Mesenchymal stem cell (in vitro differentiated cells and primary cell): ENCODE results near the gene ZNF562.
A peak's percentile ranks its signal among the peaks of the same experiment; 100 is the strongest.

Source experiments
- DNase-seq: peaks from one replicate; pipeline ENCODE4 v3.0.0-alpha.2; 2013
- H2AFZ ChIP-seq: one replicate; pipeline ENCODE4 v1.6.1; 2013; ENCODE audit warnings: low read depth, mild to moderate bottlenecking, control low read depth, inconsistent platforms, low read length, moderate library complexity
- H2AK5ac ChIP-seq: 2 replicates; pipeline ENCODE4 v1.6.1; 2013; ENCODE audit warnings: low read length, moderate library complexity, mild to moderate bottlenecking, inconsistent platforms; ENCODE audit not compliant: severe bottlenecking
- H2BK120ac ChIP-seq: one replicate; pipeline ENCODE4 v1.6.1; 2013; ENCODE audit warnings: low read depth, mild to moderate bottlenecking, inconsistent platforms, low read length, moderate library complexity
- H2BK12ac ChIP-seq, 2 experiments: one replicate each; pipeline ENCODE4 v1.6.1; 2013; ENCODE audit warnings: inconsistent platforms in 2 of 2, low read length in 2 of 2, mild to moderate bottlenecking in 2 of 2, moderate library complexity in 2 of 2, control low read depth in 1 of 2
- H2BK15ac ChIP-seq: one replicate; pipeline ENCODE4 v1.6.1; 2013; ENCODE audit warnings: mild to moderate bottlenecking, low read depth, inconsistent platforms; ENCODE audit not compliant: poor library complexity, severe bottlenecking
- H2BK5ac ChIP-seq: 2 replicates; pipeline ENCODE4 v1.6.1; 2013; ENCODE audit warnings: low read depth, mild to moderate bottlenecking, low read length, control low read depth, inconsistent platforms; ENCODE audit not compliant: poor library complexity, severe bottlenecking
- H3K14ac ChIP-seq, 2 experiments: one replicate each; pipeline ENCODE4 v1.6.1; 2013; ENCODE audit warnings: inconsistent platforms in 2 of 2, low read length in 2 of 2, control low read depth in 1 of 2, mild to moderate bottlenecking in 1 of 2, moderate library complexity in 1 of 2
- H3K18ac ChIP-seq, 2 experiments: one replicate each; pipeline ENCODE4 v1.6.1; 2013; ENCODE audit warnings: inconsistent platforms in 2 of 2, low read length in 2 of 2, control low read depth in 1 of 2, low read depth in 1 of 2, mild to moderate bottlenecking in 1 of 2
- H3K23ac ChIP-seq, 2 experiments: one replicate each; pipeline ENCODE4 v1.6.1; 2013; ENCODE audit warnings: inconsistent platforms in 2 of 2, low read length in 2 of 2, mild to moderate bottlenecking in 2 of 2, moderate library complexity in 2 of 2, control low read depth in 1 of 2
- H3K27ac ChIP-seq: 2 replicates; pipeline ENCODE4 v1.5.1; 2013; ENCODE audit warnings: mild to moderate bottlenecking, moderate library complexity, low read length, control low read depth, inconsistent platforms; ENCODE audit not compliant: poor library complexity, severe bottlenecking
- H3K27me3 ChIP-seq, 2 experiments: 2 replicates each; pipeline versions ENCODE4 v1.6.1 to v1.7.0; 2013; ENCODE audit warnings: low read length in 2 of 2, mild to moderate bottlenecking in 2 of 2, moderate library complexity in 2 of 2, control low read depth in 1 of 2, inconsistent platforms in 1 of 2; ENCODE audit not compliant: control insufficient read depth in 1 of 2, insufficient read depth in 1 of 2
- H3K36me3 ChIP-seq, 2 experiments: 2 replicates each; pipeline versions ENCODE4 v1.6.1 to v1.7.0; 2013; ENCODE audit warnings: low read length in 2 of 2, control low read depth in 1 of 2, inconsistent platforms in 1 of 2, low read depth in 1 of 2, mild to moderate bottlenecking in 1 of 2; ENCODE audit not compliant: insufficient read depth in 2 of 2, control insufficient read depth in 1 of 2
- H3K4ac ChIP-seq, 2 experiments: one replicate each; pipeline ENCODE4 v1.6.1; 2013; ENCODE audit warnings: inconsistent platforms in 2 of 2, low read length in 2 of 2, mild to moderate bottlenecking in 2 of 2, moderate library complexity in 2 of 2, control low read depth in 1 of 2, low read depth in 1 of 2
- H3K4me1 ChIP-seq: 2 replicates; pipeline ENCODE4 v1.6.1; 2013; ENCODE audit warnings: low read depth, low read length, control low read depth; ENCODE audit not compliant: control insufficient read depth, insufficient read depth
- H3K4me2 ChIP-seq: 2 replicates; pipeline ENCODE4 v1.6.1; 2013; ENCODE audit warnings: low read length, mild to moderate bottlenecking, inconsistent platforms; ENCODE audit not compliant: poor library complexity, severe bottlenecking
- H3K4me3 ChIP-seq, 2 experiments: 2 replicates each; pipeline versions ENCODE4 v1.5.1 to v1.7.0; 2013; ENCODE audit warnings: low read length in 2 of 2, mild to moderate bottlenecking in 2 of 2, control low read depth in 1 of 2, low read depth in 1 of 2; ENCODE audit not compliant: insufficient read depth in 1 of 2
- H3K79me1 ChIP-seq: replicated peaks from 2 replicates; pipeline ENCODE4 v1.6.1; 2013; ENCODE audit warnings: mild to moderate bottlenecking, control low read depth, low read length, inconsistent platforms; ENCODE audit not compliant: poor library complexity, severe bottlenecking
- H3K9ac ChIP-seq: 2 replicates; pipeline ENCODE4 v1.7.0; 2013; ENCODE audit warnings: mild to moderate bottlenecking, low read length, moderate library complexity
- H3K9me3 ChIP-seq: 2 replicates; pipeline ENCODE4 v1.7.0; 2013; ENCODE audit warnings: mild to moderate bottlenecking, low read length; ENCODE audit not compliant: control insufficient read depth
- H4K8ac ChIP-seq: one replicate; pipeline ENCODE4 v1.6.1; 2013; ENCODE audit warnings: inconsistent platforms, mild to moderate bottlenecking, low read length, moderate library complexity
- H4K91ac ChIP-seq: one replicate; pipeline ENCODE4 v1.6.1; 2013; ENCODE audit warnings: mild to moderate bottlenecking, low read length, inconsistent platforms
- WGBS: methylation state at CpG from one replicate; pipeline ENCODE4 v1.1.7; 2013; ENCODE audit warnings: mixed read lengths; 5-methylcytosine and 5-hydroxymethylcytosine counted together

The ZNF562 gene

DNA sequence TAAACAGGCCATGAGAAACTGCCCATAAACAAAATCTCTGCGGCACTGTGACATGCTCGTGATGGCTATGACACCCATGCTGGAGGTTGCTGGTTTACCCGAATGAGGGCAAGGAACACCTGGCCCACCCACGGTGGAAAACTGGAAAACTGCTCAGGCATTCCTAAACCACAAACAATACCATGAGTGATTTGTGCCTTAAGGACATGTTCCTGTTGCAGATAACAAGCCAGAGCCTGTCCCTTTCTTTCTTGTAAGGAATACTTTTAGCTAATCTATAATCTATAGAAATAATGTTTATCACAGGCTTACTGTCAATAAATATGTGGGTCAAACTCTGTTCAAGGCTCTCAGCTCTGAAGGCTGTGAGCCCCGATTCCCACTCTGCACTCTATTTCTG, 66.0 kb downstream of the ZNF562 start:
- Histone ChIP-seq H2AFZ (no peak overlapping the region), H2BK5ac (no peak overlapping the region), H3K27ac (no peak overlapping the region), H3K4ac (no peak overlapping the region), H2BK12ac (no peak overlapping the region), H3K9me3 (peaks cover 67% of the 10 kb centered on the region), H2BK15ac (no peak overlapping the region), H3K79me1 (peaks cover 18% of the 10 kb centered on the region), H3K4me1 (no peaks in the 10 kb centered on the region), H3K4me2 (no peak overlapping the region), H3K36me3 (peaks cover 42 to 58% of the 10 kb centered on the region in 2 experiments), H3K14ac (no peak overlapping the region), H3K4me3 (peak overlapping the region in 1 of 2 experiments; percentile 56), H3K23ac (no peak overlapping the region), H3K27me3 (no peaks in the 10 kb centered on the region), H4K8ac (no peak overlapping the region), H3K9ac (no peak overlapping the region), H3K18ac (no peak overlapping the region), H4K91ac (no peak overlapping the region), H2BK120ac (no peak overlapping the region), H2AK5ac (no peak overlapping the region)
- DNase-seq = no peak
- over 99% methylated on average over 5 of the region's 5 CpGs for WGBS

DNA sequence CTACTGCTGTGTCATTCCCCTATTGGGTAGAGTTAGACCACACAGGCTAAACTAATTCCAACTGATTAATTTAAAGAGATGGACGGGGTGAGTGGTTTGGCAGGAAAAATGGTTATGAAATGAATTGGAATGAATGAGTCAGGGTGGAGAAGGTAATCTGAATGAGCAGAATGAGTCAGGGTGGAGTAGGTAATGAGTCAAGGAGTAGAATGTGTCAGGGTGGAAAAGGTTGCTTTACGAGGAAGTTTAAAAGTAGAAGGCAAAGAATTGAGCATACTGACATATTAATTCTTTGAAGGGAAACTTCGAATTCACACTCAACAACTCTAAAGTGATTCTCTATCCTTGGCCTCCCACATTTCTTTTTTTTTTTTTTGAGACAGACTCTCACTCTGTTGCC, 77.9 kb downstream of the ZNF562 start:
- H3K4me3 ChIP-seq = no peak overlapping the region
- no peak overlapping the region for H3K27ac ChIP-seq
- no peak overlapping the region for H2BK15ac ChIP-seq
- WGBS = 61% methylated on average over 2 of the region's 3 CpGs
- no peak overlapping the region for H2AFZ ChIP-seq
- no peak overlapping the region for H4K91ac ChIP-seq
- H3K27me3 ChIP-seq = peaks cover 0 to 9% of the 10 kb centered on the region in 2 experiments
- H3K4me2 ChIP-seq = no peak overlapping the region
- no peak overlapping the region for H2BK12ac ChIP-seq
- H3K9me3 ChIP-seq = peaks cover 7% of the 10 kb centered on the region
- no peak overlapping the region for H3K9ac ChIP-seq
- H2AK5ac ChIP-seq = no peak overlapping the region
- peak; percentile 13 for DNase-seq
- H2BK5ac ChIP-seq = no peak overlapping the region
- no peak overlapping the region for H2BK120ac ChIP-seq
- no peak overlapping the region for H4K8ac ChIP-seq
- no peaks in the 10 kb centered on the region for H3K4me1 ChIP-seq
- H3K23ac ChIP-seq = no peak overlapping the region
- no peak overlapping the region for H3K14ac ChIP-seq
- H3K79me1 ChIP-seq = no peaks in the 10 kb centered on the region
- no peaks in the 10 kb centered on the region for H3K36me3 ChIP-seq
- H3K18ac ChIP-seq = no peak overlapping the region
- no peak overlapping the region for H3K4ac ChIP-seq
